Progenitor cell of endocrine pancreas (in vitro differentiated cells): Measurements from ENCODE around the gene VASP. TPM values are rescaled to one million over a fixed set of nuclear protein-coding genes. Genes with fewer than 3 reads are reported as not detected.

Experiments
- DNase-seq: peaks from one replicate; pipeline ENCODE4 v3.0.0; 2021; ENCODE audit warnings: low spot score; ENCODE audit not compliant: unreplicated experiment
- H3K27ac Mint-ChIP-seq: 2 replicates; pipeline ENCODE4 v1.8.0; 2021; ENCODE audit warnings: mild to moderate bottlenecking, moderate library complexity, mixed read lengths
- H3K27me3 Mint-ChIP-seq: 2 replicates; pipeline ENCODE4 v1.8.0; 2021; ENCODE audit warnings: mixed read lengths
- H3K36me3 Mint-ChIP-seq: 2 replicates; pipeline ENCODE4 v1.8.0; 2022; ENCODE audit warnings: mixed read lengths; ENCODE audit not compliant: insufficient read depth
- H3K4me1 Mint-ChIP-seq: 2 replicates; pipeline ENCODE4 v1.8.0; 2021; ENCODE audit warnings: low read depth, mixed read lengths
- H3K4me3 Mint-ChIP-seq: 2 replicates; pipeline ENCODE4 v1.8.0; 2021; ENCODE audit warnings: low read depth, mild to moderate bottlenecking, moderate library complexity, mixed read lengths
- H3K9me3 Mint-ChIP-seq: 2 replicates; pipeline ENCODE4 v1.8.0; 2021; ENCODE audit warnings: low read depth, mixed read lengths
- CTCF ChIP-seq: fragments of 200-600 bp; sonication (generic); IDR thresholded peaks from one replicate; pipeline ENCODE4 v1.5.0; 2021; ENCODE audit warnings: antibody characterized with exemption, mild to moderate bottlenecking; ENCODE audit not compliant: unreplicated experiment
- total RNA-seq: library from RNA; stranded (reverse); gene quantifications from 2 replicates; pipeline ENCODE4 v1.2.1, GENCODE V29; 2021

The VASP gene
- total RNA-seq, 1 donor from 2014 or later: 94.9 TPM

DNA sequence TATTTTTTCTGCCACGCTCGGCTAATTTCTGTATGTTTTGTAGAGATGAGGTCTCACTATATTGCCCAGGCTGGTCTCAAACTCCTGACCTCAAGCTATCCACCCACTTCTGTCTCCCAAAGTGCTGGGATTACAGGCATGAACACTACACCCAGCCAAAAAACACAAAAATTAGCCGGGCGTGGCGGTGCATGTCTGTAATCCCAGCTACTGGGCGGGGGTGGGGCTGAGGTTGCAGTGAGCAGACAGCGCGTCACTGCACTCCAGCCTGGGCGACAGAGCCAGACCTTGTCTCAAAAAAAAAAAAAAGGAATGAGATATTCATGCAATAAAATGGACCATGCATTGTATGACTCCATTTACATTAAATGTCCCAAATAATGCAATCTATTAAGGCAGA lies 32.2 kb downstream of the VASP start:
- peaks cover 3% of the 10 kb centered on the region for H3K36me3 Mint-ChIP-seq
- TF ChIP-seq CTCF: no peak
- H3K4me3 Mint-ChIP-seq: no peak overlapping the region
- no peak overlapping the region for H3K27ac Mint-ChIP-seq
- H3K9me3 Mint-ChIP-seq: no peaks in the 10 kb centered on the region
- peaks cover 1% of the 10 kb centered on the region for H3K4me1 Mint-ChIP-seq
- H3K27me3 Mint-ChIP-seq: no peaks in the 10 kb centered on the region
- no peak for DNase-seq

DNA sequence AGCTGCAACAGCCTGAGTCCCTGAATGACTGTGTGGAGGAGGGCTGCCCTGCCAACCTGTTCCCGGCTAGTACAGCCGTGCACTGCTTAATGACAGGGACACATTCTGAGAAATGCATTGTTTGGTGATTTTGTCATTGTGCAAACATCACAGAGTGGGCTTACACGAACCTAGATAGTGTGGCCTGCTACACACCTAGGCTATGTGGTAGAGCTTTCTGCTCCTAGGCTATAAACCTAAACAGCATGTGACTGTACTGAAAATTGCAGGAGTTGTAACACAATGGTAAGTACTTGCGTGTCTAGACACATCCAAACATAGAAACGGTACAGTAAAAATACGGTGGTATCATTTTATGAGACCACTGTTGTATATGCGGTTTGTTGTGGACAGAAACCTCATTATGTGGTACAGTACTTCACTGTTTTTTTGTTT lies 35.0 kb downstream of the VASP start:
- Mint-ChIP-seq H3K4me3 (no peak overlapping the region), H3K36me3 (no peaks in the 10 kb centered on the region), H3K9me3 (no peaks in the 10 kb centered on the region), H3K4me1 (peaks cover 1% of the 10 kb centered on the region), H3K27ac (no peak overlapping the region), H3K27me3 (no peaks in the 10 kb centered on the region)
- no peak for DNase-seq
- TF ChIP-seq CTCF: no peak

- Mint-ChIP-seq H3K4me1 (no peaks in the 10 kb centered on the region), H3K4me3 (no peak overlapping the region), H3K27ac (no peak overlapping the region), H3K27me3 (no peaks in the 10 kb centered on the region), H3K36me3 (peaks cover 2% of the 10 kb centered on the region), H3K9me3 (no peaks in the 10 kb centered on the region)
- DNase-seq: no peak
- no peak for TF ChIP-seq CTCF
Measured at GRCh38 chr19:45547211-45547770, 40.0 kb downstream of the VASP start.

GRCh38 chr19:45547965-45548609 lies 40.8 kb downstream of the VASP start:
- no peak for TF ChIP-seq CTCF
- Mint-ChIP-seq H3K9me3 (no peaks in the 10 kb centered on the region), H3K36me3 (peaks cover 2% of the 10 kb centered on the region), H3K27ac (no peak overlapping the region), H3K4me1 (no peaks in the 10 kb centered on the region), H3K4me3 (no peak overlapping the region), H3K27me3 (no peaks in the 10 kb centered on the region)
- no peak for DNase-seq

- H3K9me3 Mint-ChIP-seq: no peaks in the 10 kb centered on the region
- peak overlapping the region; percentile 59 for H3K4me3 Mint-ChIP-seq
- peaks cover 2% of the 10 kb centered on the region for H3K36me3 Mint-ChIP-seq
- no peaks in the 10 kb centered on the region for H3K4me1 Mint-ChIP-seq
- TF ChIP-seq CTCF: peak; percentile 62
- H3K27me3 Mint-ChIP-seq: no peaks in the 10 kb centered on the region
- peak; percentile 60 for DNase-seq
- no peak overlapping the region for H3K27ac Mint-ChIP-seq
Measured at GRCh38 chr19:45553464-45553863, 46.2 kb downstream of the VASP start.
